ENCODE data around the gene TBPL1.

The TBPL1 gene

GRCh38 chr6:133959667-133960368 is 6.8 kb downstream of the TBPL1 start:
- TF ChIP-seq GATA2 (IDR thresholded peaks at IDR 0.05; ENCODE audit: low read depth, low read length), result no peak
- no peak for TF ChIP-seq GATA3 (IDR thresholded peaks at IDR 0.05; ENCODE audit: low read depth, low read length)

GRCh38 chr6:133961831-133962230 is 8.8 kb downstream of the TBPL1 start:
- TF ChIP-seq GATA3 (IDR thresholded peaks at IDR 0.05; ENCODE audit: low read depth, low read length), result no peak
- no peak for TF ChIP-seq GATA2 (IDR thresholded peaks at IDR 0.05; ENCODE audit: low read depth, low read length)

GRCh38 chr6:133964052-133964451 is 11.0 kb downstream of the TBPL1 start:
- TF ChIP-seq GATA3 (IDR thresholded peaks at IDR 0.05; ENCODE audit: low read depth, low read length) (no peak), GATA2 (IDR thresholded peaks at IDR 0.05; ENCODE audit: low read depth, low read length) (no peak)

- no peak for TF ChIP-seq GATA2 (IDR thresholded peaks at IDR 0.05; ENCODE audit: low read depth, low read length)
- no peak for TF ChIP-seq GATA3 (IDR thresholded peaks at IDR 0.05; ENCODE audit: low read depth, low read length)
These were observed 11.7 kb downstream of the TBPL1 start for GRCh38 chr6:133964702-133965101.

- TF ChIP-seq GATA3 (IDR thresholded peaks at IDR 0.05; ENCODE audit: low read depth, low read length) (no peak), GATA2 (IDR thresholded peaks at IDR 0.05; ENCODE audit: low read depth, low read length) (no peak)
These were observed 12.9 kb downstream of the TBPL1 start for GRCh38 chr6:133965817-133966360.

GRCh38 chr6:133966654-133967329 is 13.8 kb downstream of the TBPL1 start:
- TF ChIP-seq GATA2 (IDR thresholded peaks at IDR 0.05; ENCODE audit: low read depth, low read length) (no peak), GATA3 (IDR thresholded peaks at IDR 0.05; ENCODE audit: low read depth, low read length) (no peak)

- no peak for TF ChIP-seq GATA3 (IDR thresholded peaks at IDR 0.05; ENCODE audit: low read depth, low read length)
- no peak for TF ChIP-seq GATA2 (IDR thresholded peaks at IDR 0.05; ENCODE audit: low read depth, low read length)
These were observed 14.3 kb downstream of the TBPL1 start for GRCh38 chr6:133967347-133967746.

GRCh38 chr6:133969285-133969920 is 16.4 kb downstream of the TBPL1 start:
- TF ChIP-seq GATA3 (IDR thresholded peaks at IDR 0.05; ENCODE audit: low read depth, low read length) (no peak), GATA2 (IDR thresholded peaks at IDR 0.05; ENCODE audit: low read depth, low read length) (no peak)

- TF ChIP-seq GATA2 (IDR thresholded peaks at IDR 0.05; ENCODE audit: low read depth, low read length) (no peak), GATA3 (IDR thresholded peaks at IDR 0.05; ENCODE audit: low read depth, low read length) (no peak)
These were observed 16.9 kb downstream of the TBPL1 start for GRCh38 chr6:133969921-133970295.

- no peak for TF ChIP-seq GATA2 (IDR thresholded peaks at IDR 0.05; ENCODE audit: low read depth, low read length)
- TF ChIP-seq GATA3 (IDR thresholded peaks at IDR 0.05; ENCODE audit: low read depth, low read length), result 0 out of 2 replicates have a peak, but pooled peaks have one; percentile 18
These were observed 18.8 kb downstream of the TBPL1 start for GRCh38 chr6:133971861-133972260.

- TF ChIP-seq GATA3 (IDR thresholded peaks at IDR 0.05; ENCODE audit: low read depth, low read length) (no peak), GATA2 (IDR thresholded peaks at IDR 0.05; ENCODE audit: low read depth, low read length) (no peak)
These were observed 19.4 kb downstream of the TBPL1 start for GRCh38 chr6:133972388-133972787.

GRCh38 chr6:133973109-133973971 is 20.3 kb downstream of the TBPL1 start:
- TF ChIP-seq GATA2 (IDR thresholded peaks at IDR 0.05; ENCODE audit: low read depth, low read length), result no peak
- TF ChIP-seq GATA3 (IDR thresholded peaks at IDR 0.05; ENCODE audit: low read depth, low read length), result no peak

- TF ChIP-seq GATA3 (IDR thresholded peaks at IDR 0.05; ENCODE audit: low read depth, low read length) (no peak), GATA2 (IDR thresholded peaks at IDR 0.05; ENCODE audit: low read depth, low read length) (no peak)
These were observed 25.2 kb downstream of the TBPL1 start for GRCh38 chr6:133977983-133978895.

Data from SH-SY5Y (cell line).